ENCODE data around the gene PRLR. TPM values are rescaled to one million over a fixed set of nuclear protein-coding genes. Genes with fewer than 3 reads are reported as not detected.
A peak's percentile ranks its signal among the peaks of the same experiment; 100 is the strongest.

Gene PRLR
- polyA plus RNA-seq, 4 donors = 32.9 to 53.2 (median 34.7) TPM

DNA sequence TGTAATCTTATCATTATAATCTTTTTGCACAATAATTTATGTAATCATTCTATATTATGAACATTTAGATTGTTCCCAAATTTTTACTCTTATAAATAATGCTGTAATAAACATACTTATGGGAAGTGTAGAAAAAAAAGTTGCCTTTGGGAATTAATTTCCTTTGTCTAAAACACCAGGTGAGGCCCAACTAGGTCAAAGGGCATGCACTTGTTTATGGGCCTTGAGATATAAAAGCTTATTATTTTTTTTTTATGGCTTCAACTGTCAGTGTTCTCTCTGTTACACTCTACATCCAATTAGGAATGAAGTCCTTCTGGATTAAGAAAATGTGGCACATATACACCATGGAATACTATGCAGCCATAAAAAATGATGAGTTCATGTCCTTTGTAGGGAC, 6.5 kb upstream of the PRLR start:
- no peak for DNase-seq (ENCODE audit: low read depth in 4 of 4, low spot score in 3 of 4)

GRCh38 chr5:35233601-35234000, 3.3 kb upstream of the PRLR start:
- DNase-seq (ENCODE audit: low read depth in 4 of 4, low spot score in 3 of 4) = no peak

DNA sequence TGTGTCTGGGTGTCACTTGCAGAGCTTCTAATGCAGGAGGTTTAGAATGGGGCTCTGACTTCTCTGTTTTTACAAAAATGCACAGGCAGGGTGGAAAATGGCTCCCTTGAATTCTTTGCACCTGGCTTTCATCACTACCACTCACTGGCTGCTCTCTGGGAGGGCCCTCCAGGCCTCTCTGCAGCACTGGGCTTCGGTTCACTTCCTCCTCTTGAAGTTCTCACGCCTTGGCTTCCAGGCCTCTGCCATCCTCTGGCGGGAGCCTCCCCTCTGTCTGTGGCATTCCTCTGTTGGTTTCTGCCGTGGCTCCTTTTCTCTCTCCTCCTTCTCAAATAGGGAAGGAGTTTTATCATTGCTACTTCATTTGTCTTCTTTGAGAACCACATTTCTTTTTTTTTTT, 2.8 kb upstream of the PRLR start:
- no peak for DNase-seq (ENCODE audit: low read depth in 4 of 4, low spot score in 3 of 4)

DNA sequence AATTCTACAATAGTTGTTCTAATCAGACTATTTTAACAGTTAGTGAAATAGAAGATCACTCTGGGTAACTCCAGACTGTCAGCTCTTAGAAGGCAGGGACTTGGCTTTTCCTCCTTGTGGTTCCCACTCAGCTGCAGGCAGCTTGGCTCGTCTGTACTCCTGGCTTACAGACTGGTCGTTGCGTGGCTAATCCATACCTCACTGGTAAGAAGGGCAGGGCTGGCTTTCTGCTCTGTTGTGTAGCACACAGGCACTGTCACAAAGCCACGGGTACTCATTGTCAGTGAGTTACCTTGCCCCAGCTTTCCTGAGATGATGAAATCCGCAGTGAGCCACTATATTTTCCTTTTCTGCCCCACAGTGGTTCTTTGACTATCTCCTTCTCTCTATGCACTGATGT, 1.8 kb upstream of the PRLR start:
- no peak for DNase-seq (ENCODE audit: low read depth in 4 of 4, low spot score in 3 of 4)

DNA sequence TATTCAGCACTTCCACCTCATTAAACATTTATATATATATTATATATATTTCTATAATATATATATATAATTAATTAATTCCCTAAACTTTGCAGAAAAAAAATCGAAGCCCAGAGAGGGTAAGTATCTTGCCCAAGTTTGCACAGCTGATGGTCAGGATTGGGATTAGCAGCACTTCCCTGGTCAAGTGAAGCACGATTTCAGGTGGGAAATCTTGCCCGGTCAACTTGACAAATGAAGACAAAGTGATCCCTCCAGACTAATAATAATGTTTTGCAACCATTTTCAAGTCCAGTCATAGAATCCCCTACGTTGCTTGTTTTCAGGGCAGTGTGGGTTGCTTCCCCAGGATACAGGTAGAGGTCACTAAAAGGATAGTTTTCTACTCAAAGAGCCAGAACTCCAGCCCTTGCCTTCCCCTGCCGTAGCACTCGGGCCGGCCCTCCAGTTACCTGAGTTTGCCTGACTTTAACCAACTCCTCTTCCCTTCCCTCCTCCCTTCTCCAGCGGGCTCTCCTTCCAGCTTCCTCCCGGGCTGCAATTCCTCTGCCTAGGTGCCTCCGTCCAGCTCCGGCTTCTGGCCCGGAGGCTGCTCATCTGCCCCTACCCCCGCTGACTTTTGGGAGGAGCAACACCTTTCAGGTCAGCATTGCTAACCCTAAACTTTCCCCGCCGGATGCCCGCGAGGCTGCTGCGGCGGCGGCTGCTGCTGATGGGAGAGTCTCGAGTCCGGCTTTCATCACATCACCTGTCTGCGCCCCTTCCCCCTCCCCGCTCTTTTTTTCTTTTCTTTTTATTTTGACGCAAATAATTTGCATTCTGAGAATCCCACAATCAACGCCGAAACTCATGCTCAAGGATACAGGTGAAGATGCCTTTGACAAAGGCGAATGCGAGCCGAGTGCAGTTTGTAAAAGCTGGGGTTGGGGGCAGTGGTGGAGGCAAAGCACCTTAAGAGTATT, 930 bp downstream of the PRLR start:
- peak in 2 of 4 donors; percentile 14 to 37 for DNase-seq (ENCODE audit: low read depth in 4 of 4, low spot score in 3 of 4)

- no peak for DNase-seq (ENCODE audit: low read depth in 4 of 4, low spot score in 3 of 4)
Measured at GRCh38 chr5:35228310-35228709, 2.0 kb downstream of the PRLR start.

GRCh38 chr5:35227720-35228119, 2.6 kb downstream of the PRLR start:
- no peak for DNase-seq (ENCODE audit: low read depth in 4 of 4, low spot score in 3 of 4)

GRCh38 chr5:35223787-35224395, 6.4 kb downstream of the PRLR start:
- peak in 2 of 4 donors; percentile 18 to 24 for DNase-seq (ENCODE audit: low read depth in 4 of 4, low spot score in 3 of 4)

GRCh38 chr5:35220967-35221366, 9.3 kb downstream of the PRLR start:
- DNase-seq (ENCODE audit: low read depth in 4 of 4, low spot score in 3 of 4) = no peak

GRCh38 chr5:35218981-35219380, 11.3 kb downstream of the PRLR start:
- no peak for DNase-seq (ENCODE audit: low read depth in 4 of 4, low spot score in 3 of 4)

DNA sequence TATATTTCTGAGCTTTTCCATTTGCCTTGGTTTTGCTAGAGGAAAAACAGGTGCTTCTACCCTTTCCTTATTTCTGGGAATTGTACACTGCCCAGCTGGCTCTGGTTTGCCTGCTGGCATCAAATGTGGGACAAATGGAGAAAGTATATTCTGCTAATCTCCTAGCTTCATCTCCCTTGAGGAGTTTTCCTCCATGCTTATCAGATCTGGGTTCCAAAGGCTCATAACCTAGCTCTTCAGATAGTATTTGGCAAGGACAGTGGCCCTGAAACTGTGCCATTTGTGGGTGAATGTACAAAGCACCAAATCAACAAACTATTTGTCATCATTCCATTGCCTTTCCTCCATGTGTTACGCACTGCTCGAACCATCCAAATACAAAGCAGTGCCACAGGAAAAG, 16.2 kb downstream of the PRLR start:
- DNase-seq (ENCODE audit: low read depth in 4 of 4, low spot score in 3 of 4) = no peak

DNA sequence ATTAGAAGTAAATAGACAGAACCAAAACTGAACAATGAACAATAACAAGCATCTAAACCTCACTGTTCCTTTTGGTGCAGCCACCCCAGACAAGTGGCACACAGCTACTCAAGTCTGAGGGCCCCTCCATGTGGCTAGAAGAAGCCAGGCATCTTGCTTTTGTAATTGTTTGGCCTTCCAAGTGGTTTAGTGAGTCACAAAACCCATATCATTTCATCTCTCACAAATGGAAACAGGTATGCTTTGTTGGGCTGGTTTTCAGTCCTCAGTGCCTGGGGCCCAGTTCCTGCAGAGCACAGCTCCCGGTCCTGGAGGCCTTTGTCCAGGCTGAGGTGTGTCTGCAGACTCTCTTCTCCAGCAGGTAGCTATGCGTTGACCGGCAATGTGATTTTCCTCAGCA, 16.7 kb downstream of the PRLR start:
- no peak for DNase-seq (ENCODE audit: low read depth in 4 of 4, low spot score in 3 of 4)

DNA sequence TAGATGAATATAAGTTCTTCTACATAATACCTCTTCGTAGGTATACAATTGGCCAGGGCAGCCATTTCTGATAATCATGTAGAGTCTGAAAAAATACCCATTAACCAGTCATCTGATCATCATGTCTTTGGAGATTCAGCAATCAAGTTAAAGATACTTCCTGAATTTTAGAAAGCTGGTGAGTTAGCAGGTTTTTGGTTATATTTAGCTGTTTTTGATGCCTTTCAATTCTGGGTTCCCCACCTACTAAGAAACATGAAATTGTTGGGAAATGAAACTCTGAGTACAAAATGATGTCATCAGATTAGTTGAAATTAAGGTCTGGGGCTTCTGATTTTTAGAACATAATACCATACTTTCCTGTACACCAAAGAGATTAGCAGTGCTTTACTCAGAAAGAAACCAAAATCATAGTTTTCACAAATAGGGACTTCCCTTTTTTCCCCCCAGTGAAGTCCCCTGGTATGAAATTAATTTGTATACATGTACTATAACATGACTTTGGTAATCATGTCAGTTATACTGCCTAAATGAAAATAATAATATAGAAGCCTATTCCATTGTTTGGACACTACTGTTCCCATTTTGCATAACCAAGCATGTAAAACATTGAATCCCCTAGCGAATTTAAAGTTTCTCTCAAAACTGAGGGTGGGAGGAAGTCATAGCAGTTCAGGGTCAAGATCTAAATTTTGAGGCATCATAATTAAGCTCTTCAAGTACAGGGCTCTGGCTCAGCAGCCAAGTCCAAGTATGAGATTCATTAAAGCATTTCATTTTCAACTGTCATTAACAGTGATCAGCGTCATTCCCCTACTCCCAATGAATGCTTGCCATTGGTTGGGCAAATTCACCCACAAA, 17.9 kb downstream of the PRLR start:
- DNase-seq (ENCODE audit: low read depth in 4 of 4, low spot score in 3 of 4) = no peak

DNA sequence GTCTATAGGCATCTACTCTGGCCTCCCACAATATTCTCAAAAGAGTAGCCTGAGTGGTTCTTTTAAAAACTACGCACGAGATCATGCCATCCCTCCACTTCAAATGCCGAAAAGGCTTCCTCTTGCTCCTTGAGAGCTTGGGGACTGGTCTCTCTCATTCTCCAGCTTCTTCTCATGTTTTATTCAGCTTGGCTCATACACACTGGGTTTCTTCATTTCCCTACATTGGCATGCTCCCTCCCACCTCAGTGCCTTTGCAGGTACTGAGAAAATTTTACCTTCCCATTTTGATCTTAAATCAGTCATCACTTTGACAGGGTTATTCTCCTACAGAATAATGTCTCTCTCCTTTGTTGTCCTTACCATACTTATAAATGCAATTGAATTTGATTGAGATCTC, 20.4 kb downstream of the PRLR start:
- no peak for DNase-seq (ENCODE audit: low read depth in 4 of 4, low spot score in 3 of 4)

DNA sequence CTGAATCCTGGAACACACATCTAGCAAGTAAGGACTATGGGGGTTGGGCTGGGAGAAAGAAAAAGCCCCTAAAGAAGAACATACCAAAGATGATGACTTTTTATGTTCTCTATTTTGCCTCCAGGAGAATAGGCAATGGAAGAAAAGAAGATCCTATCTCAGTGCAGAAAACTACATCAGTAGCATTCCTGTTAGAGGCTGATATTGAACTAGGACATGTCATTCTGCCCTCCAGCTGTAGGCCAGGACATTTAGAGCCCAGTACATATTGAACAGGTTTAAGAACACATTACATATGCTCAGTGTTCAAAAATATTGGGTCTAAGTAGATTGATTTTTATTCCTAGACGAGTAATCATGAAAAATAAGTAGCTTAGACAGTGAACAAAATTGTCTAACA, 24.7 kb downstream of the PRLR start:
- DNase-seq (ENCODE audit: low read depth in 4 of 4, low spot score in 3 of 4) = no peak

DNA sequence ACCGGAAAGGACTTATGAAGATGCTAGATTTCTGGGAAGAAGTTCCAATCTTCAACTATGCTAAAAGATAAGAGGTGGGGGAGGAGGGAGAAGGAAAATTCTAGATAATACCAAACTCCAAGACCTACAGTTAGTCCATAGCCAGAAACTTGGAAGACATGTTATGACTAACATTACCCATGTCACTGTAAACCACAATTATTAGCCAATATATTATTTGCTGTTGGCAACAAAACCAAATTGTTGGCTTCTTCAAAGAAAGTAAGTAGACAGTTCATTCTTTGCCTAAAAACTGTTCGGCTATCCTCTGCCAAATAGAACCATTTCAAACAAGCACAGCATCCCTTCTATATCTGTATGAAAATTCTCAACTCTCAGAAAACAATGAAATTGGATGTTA, 25.1 kb downstream of the PRLR start:
- DNase-seq (ENCODE audit: low read depth in 4 of 4, low spot score in 3 of 4) = no peak

DNA sequence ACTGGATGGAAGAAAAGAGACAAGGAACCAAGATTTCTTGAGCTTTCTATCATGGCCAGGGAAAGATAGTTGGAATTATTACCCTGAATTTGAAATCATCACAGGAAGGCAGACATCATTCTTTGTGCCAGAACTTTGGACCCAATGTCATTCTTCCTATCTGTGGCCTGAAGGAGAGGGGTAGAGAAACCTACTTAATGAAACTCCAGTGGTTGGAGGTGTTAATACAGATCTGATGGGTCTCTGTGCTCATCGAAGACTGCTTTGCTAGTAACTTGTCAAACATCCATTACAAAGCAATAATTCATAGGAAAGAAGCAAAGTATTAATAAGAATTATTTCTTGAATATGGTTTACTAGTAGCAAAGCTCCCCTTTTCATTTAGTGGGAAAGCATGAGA, 26.9 kb downstream of the PRLR start:
- DNase-seq (ENCODE audit: low read depth in 4 of 4, low spot score in 3 of 4) = no peak

DNA sequence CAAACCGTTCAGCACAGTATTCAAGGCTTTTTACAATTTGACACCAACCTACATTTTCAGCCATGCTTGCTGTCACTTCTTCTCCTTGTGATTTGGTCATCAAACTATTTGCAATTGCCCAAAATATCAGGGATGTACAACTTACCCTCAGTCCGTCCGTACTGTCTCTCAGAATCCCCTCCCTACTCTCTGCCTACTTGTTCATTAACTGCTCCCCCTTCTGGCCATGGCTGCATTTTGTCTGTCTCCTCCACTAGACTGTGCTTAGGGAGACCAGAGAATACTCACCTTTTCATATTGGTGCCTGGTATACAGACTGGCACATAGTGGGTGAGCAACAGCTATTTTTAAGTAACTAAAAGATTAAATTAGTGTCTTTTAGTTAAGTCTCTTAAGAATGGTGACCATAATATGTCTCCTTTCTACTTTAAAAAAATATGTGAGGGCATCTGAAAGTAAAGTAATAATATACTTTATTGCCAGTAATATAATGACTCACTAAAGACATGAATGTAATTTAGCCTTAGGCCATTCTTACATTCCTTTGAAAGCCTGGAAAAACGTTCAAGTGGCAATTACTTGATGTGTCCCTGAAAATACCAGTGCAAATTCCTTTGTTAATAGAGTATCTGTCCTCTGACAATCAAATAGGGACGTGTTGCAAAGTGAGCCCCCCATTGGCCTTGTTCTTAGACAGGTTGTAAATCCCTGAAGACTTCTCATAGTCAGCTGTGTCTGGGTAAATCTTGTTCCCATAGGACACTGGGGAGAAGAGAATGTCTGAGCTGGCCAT, 27.8 kb downstream of the PRLR start:
- no peak for DNase-seq (ENCODE audit: low read depth in 4 of 4, low spot score in 3 of 4)

DNA sequence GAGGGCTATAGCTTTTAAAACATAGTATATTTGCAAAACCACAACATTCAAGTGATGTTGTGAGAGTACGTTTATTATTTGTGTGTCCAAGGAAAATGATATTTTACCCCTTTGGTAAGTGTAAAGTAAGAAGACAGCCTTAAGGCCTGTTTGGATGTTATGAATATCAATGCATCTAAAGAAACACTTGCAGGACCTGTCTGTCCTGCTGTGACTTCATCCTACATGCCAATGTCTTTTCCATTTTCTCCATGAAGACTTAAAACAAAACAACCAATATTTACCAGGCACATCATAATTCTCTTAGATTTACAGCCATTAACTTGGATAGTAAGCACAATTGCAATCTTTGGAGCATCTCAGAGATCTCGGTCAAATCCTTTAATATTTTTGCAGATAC, 29.0 kb downstream of the PRLR start:
- DNase-seq (ENCODE audit: low read depth in 4 of 4, low spot score in 3 of 4) = no peak

GRCh38 chr5:35199886-35200285, 30.4 kb downstream of the PRLR start:
- no peak for DNase-seq (ENCODE audit: low read depth in 4 of 4, low spot score in 3 of 4)

Data from right renal pelvis (tissue), 4 donors.